Left ventricle myocardium inferior (tissue), 1 donor: ENCODE results near the gene THSD7A. TPM values are rescaled to one million over a fixed set of nuclear protein-coding genes. Genes with fewer than 3 reads are reported as not detected.

Experiments used
- DNase-seq: peaks from one replicate; pipeline ENCODE4 v3.0.0-alpha.2; 2020
- H3K27ac ChIP-seq: fragments of 200-600 bp; replicated peaks from 2 replicates; pipeline ENCODE4 v1.8.0; 2021
- H3K27me3 ChIP-seq: fragments of 200-600 bp; 2 replicates; pipeline ENCODE4 v1.8.0; 2021; ENCODE audit warnings: low read depth
- H3K36me3 ChIP-seq: fragments of 200-600 bp; 2 replicates; pipeline ENCODE4 v1.8.0; 2021
- H3K4me1 ChIP-seq: fragments of 200-600 bp; 2 replicates; pipeline ENCODE4 v1.8.0; 2021
- H3K4me3 ChIP-seq: fragments of 200-600 bp; 2 replicates; pipeline ENCODE4 v1.8.0; 2021; ENCODE audit warnings: mild to moderate bottlenecking, moderate library complexity
- H3K9me3 ChIP-seq: fragments of 200-600 bp; replicated peaks from 2 replicates; pipeline ENCODE4 v1.8.0; 2021
- intact Hi-C: fragments of 100-400 bp; cut with micrococcal nuclease; formaldehyde crosslinking; loops from one replicate; pipeline ENCODE4 v1.11.0; 2022
- total RNA-seq: library from RNA; stranded (reverse); fragmentation: NEBNext Ultra II Directional; extraction: Animal tissue kit (Norgen Biotek cat#: 25700); gene quantifications from one replicate; pipeline ENCODE4 v1.2.1, GENCODE V29; 2021
- TF ChIP-seq, protein P1 (sequence below): fragments of 200-600 bp; IDR thresholded peaks from 2 replicates; pipeline ENCODE4 v1.8.0; 2021; ENCODE audit warnings: antibody characterized with exemption, mild to moderate bottlenecking, borderline replicate concordance
- donor health status: DM: no; HTN: yes; CAD: no; lungs with severe emphysema.

The THSD7A gene
- total RNA-seq, 1 donor from 2014 or later, result 1.6 TPM

- TF ChIP-seq, protein P1, sequence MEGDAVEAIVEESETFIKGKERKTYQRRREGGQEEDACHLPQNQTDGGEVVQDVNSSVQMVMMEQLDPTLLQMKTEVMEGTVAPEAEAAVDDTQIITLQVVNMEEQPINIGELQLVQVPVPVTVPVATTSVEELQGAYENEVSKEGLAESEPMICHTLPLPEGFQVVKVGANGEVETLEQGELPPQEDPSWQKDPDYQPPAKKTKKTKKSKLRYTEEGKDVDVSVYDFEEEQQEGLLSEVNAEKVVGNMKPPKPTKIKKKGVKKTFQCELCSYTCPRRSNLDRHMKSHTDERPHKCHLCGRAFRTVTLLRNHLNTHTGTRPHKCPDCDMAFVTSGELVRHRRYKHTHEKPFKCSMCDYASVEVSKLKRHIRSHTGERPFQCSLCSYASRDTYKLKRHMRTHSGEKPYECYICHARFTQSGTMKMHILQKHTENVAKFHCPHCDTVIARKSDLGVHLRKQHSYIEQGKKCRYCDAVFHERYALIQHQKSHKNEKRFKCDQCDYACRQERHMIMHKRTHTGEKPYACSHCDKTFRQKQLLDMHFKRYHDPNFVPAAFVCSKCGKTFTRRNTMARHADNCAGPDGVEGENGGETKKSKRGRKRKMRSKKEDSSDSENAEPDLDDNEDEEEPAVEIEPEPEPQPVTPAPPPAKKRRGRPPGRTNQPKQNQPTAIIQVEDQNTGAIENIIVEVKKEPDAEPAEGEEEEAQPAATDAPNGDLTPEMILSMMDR, result no peak
- no peaks in the 10 kb centered on the region for H3K27me3 ChIP-seq
- no peak overlapping the region for H3K27ac ChIP-seq
- H3K4me1 ChIP-seq, result no peaks in the 10 kb centered on the region
- H3K9me3 ChIP-seq, result no peaks in the 10 kb centered on the region
- no peaks in the 10 kb centered on the region for H3K36me3 ChIP-seq
- DNase-seq, result no peak
- intact Hi-C loops, result no loop called here
- H3K4me3 ChIP-seq, result no peak overlapping the region
Measured at GRCh38 chr7:11579141-11579540, 252.9 kb downstream of the THSD7A start.

GRCh38 chr7:11576310-11576709, 255.7 kb downstream of the THSD7A start:
- TF ChIP-seq, protein P1, result no peak
- Histone ChIP-seq H3K9me3 (no peaks in the 10 kb centered on the region), H3K36me3 (no peaks in the 10 kb centered on the region), H3K27me3 (no peaks in the 10 kb centered on the region), H3K4me1 (no peaks in the 10 kb centered on the region), H3K4me3 (no peak overlapping the region), H3K27ac (no peak overlapping the region)
- no peak for DNase-seq
- intact Hi-C loops, result no loop called here

GRCh38 chr7:11573128-11573750, 258.8 kb downstream of the THSD7A start:
- intact Hi-C loops, result no loop called here
- Histone ChIP-seq H3K4me1 (no peaks in the 10 kb centered on the region), H3K27ac (no peak overlapping the region), H3K27me3 (no peaks in the 10 kb centered on the region), H3K4me3 (no peak overlapping the region), H3K36me3 (no peaks in the 10 kb centered on the region), H3K9me3 (no peaks in the 10 kb centered on the region)
- TF ChIP-seq, protein P1, result no peak
- DNase-seq, result no peak

GRCh38 chr7:11570922-11571550, 261.0 kb downstream of the THSD7A start:
- no peaks in the 10 kb centered on the region for H3K4me1 ChIP-seq
- H3K27me3 ChIP-seq, result no peaks in the 10 kb centered on the region
- no peak overlapping the region for H3K4me3 ChIP-seq
- no peak overlapping the region for H3K27ac ChIP-seq
- no peaks in the 10 kb centered on the region for H3K9me3 ChIP-seq
- intact Hi-C loops, result no loop called here
- DNase-seq, result no peak
- TF ChIP-seq, protein P1, result no peak
- H3K36me3 ChIP-seq, result no peaks in the 10 kb centered on the region

DNA sequence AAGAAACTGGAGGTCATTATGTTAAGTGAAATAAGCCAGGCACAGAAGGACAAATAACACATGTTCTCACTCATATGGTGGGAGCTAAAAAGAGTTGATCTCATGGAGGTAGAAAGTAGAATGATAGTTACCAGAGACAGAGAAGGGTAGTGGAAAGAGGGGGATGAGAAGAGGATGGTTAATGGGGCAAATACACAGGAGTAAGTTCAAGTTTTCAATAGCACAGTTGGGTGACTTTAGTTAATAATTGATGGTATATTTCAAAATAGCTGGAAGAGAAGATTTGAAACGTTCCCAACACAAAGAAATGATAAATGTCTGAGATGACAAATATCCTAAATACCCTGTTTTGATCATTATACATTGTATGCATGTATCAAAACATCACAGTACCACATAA, 261.8 kb downstream of the THSD7A start:
- TF ChIP-seq, protein P1, result no peak
- no peaks in the 10 kb centered on the region for H3K36me3 ChIP-seq
- intact Hi-C loops, result no loop called here

More for the DNA sequence above, 261.8 kb downstream of the THSD7A start:
- Histone ChIP-seq H3K4me1 (no peaks in the 10 kb centered on the region), H3K4me3 (no peak overlapping the region), H3K9me3 (no peaks in the 10 kb centered on the region), H3K27ac (no peak overlapping the region), H3K27me3 (no peaks in the 10 kb centered on the region)
- DNase-seq, result no peak
